Muscle layer of duodenum (tissue), 2 donors: ENCODE measurements around the gene STRBP.

Source experiments
- H3K27ac ChIP-seq: one replicate; pipeline ENCODE4 v1.7.0; 2013; ENCODE audit warnings: mild to moderate bottlenecking, low read length
- H3K27me3 ChIP-seq: one replicate; pipeline ENCODE4 v1.7.0; 2013; ENCODE audit warnings: low read depth, mild to moderate bottlenecking, control low read depth, low read length
- H3K36me3 ChIP-seq, 2 donors: one replicate each; pipeline ENCODE4 v1.7.0; 2013; ENCODE audit warnings: low read length in 2 of 2, control low read depth in 1 of 2, mild to moderate bottlenecking in 1 of 2; ENCODE audit not compliant: insufficient read depth in 2 of 2, control insufficient read depth in 1 of 2
- H3K4me1 ChIP-seq, 2 donors: one replicate each; pipeline ENCODE4 v1.7.0; 2013; ENCODE audit warnings: low read length in 2 of 2, mild to moderate bottlenecking in 2 of 2, control low read depth in 1 of 2, moderate library complexity in 1 of 2; ENCODE audit not compliant: insufficient read depth in 2 of 2, control insufficient read depth in 1 of 2
- H3K4me3 ChIP-seq, 2 donors: one replicate each; pipeline ENCODE4 v1.7.0; 2013; ENCODE audit warnings: low read length in 2 of 2, low read depth in 1 of 2, mild to moderate bottlenecking in 1 of 2
- H3K9me3 ChIP-seq, 2 donors: one replicate each; pipeline ENCODE4 v1.7.0; 2013; ENCODE audit warnings: low read length in 2 of 2, control low read depth in 1 of 2, mild to moderate bottlenecking in 1 of 2; ENCODE audit not compliant: control insufficient read depth in 1 of 2
- donor health status: healthy.

Gene STRBP

DNA sequence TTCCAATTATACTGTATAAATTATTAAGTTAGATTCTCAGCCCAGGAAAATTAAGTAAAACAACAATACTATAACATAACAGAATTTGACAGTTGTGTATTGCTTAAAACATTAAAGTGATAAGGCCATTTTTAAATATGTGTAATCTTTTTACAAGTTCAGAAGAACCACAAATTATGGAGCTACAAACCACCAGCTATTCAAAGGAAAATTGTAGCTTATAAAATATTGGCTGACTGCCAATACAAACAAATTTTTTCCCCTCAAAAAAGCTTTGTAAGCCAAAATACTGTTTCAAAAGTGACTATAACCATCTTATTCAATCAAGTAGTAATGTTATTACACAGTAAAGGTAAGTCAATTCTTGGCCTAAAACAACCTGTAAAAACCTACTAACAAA, 21.9 kb downstream of the STRBP start:
- H3K27me3 ChIP-seq = no peaks in the 10 kb centered on the region
- no peaks in the 10 kb centered on the region for H3K9me3 ChIP-seq
- no peak overlapping the region for H3K27ac ChIP-seq
- no peaks in the 10 kb centered on the region for H3K36me3 ChIP-seq
- H3K4me1 ChIP-seq = no peaks in the 10 kb centered on the region
- no peak overlapping the region for H3K4me3 ChIP-seq

- no peaks in the 10 kb centered on the region for H3K4me1 ChIP-seq
- H3K36me3 ChIP-seq = no peaks in the 10 kb centered on the region
- no peak overlapping the region for H3K4me3 ChIP-seq
These were observed 28.7 kb downstream of the STRBP start for GRCh38 chr9:123239726-123240125.

DNA sequence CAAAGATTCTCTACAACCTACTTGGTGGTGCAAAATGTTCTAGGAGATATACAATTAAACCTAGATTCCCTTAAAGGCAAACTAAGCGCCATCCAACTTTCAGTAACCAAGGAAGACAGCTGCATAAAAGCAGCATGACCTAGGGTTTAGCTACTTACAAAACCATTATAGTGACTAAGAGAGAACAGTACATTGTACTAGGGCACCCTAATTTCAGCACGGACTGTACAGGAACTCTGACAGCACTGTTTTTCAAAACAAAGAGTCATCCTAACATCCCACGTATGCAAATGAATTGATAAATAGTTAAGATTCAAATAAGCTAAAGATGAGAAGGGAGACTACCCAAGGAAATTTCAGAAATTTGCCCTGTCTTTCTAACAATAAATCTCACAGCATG, 30.0 kb downstream of the STRBP start:
- Histone ChIP-seq H3K36me3 (no peaks in the 10 kb centered on the region), H3K27ac (no peak overlapping the region), H3K4me1 (no peaks in the 10 kb centered on the region), H3K9me3 (no peaks in the 10 kb centered on the region), H3K4me3 (no peak overlapping the region), H3K27me3 (no peaks in the 10 kb centered on the region)

More at GRCh38 chr9:123239726-123240125, 28.7 kb downstream of the STRBP start:
- no peaks in the 10 kb centered on the region for H3K27me3 ChIP-seq
- no peaks in the 10 kb centered on the region for H3K9me3 ChIP-seq
- no peak overlapping the region for H3K27ac ChIP-seq

GRCh38 chr9:123237220-123237619, 31.2 kb downstream of the STRBP start:
- H3K4me1 ChIP-seq = no peaks in the 10 kb centered on the region
- H3K27me3 ChIP-seq = no peaks in the 10 kb centered on the region
- H3K4me3 ChIP-seq = no peak overlapping the region
- H3K36me3 ChIP-seq = no peaks in the 10 kb centered on the region
- no peaks in the 10 kb centered on the region for H3K9me3 ChIP-seq
- no peak overlapping the region for H3K27ac ChIP-seq

GRCh38 chr9:123235448-123235847, 32.9 kb downstream of the STRBP start:
- no peaks in the 10 kb centered on the region for H3K36me3 ChIP-seq
- H3K27me3 ChIP-seq = no peaks in the 10 kb centered on the region
- H3K9me3 ChIP-seq = no peaks in the 10 kb centered on the region
- H3K4me3 ChIP-seq = no peak overlapping the region
- no peak overlapping the region for H3K27ac ChIP-seq
- no peaks in the 10 kb centered on the region for H3K4me1 ChIP-seq

- Histone ChIP-seq H3K36me3 (no peaks in the 10 kb centered on the region), H3K4me1 (no peaks in the 10 kb centered on the region), H3K27ac (no peak overlapping the region), H3K27me3 (no peaks in the 10 kb centered on the region), H3K9me3 (no peaks in the 10 kb centered on the region), H3K4me3 (no peak overlapping the region)
These were observed 33.5 kb downstream of the STRBP start for GRCh38 chr9:123234853-123235252.

GRCh38 chr9:123232332-123232731, 36.1 kb downstream of the STRBP start:
- H3K36me3 ChIP-seq = no peaks in the 10 kb centered on the region
- no peaks in the 10 kb centered on the region for H3K9me3 ChIP-seq
- no peak overlapping the region for H3K27ac ChIP-seq
- no peaks in the 10 kb centered on the region for H3K4me1 ChIP-seq
- H3K4me3 ChIP-seq = no peak overlapping the region
- H3K27me3 ChIP-seq = no peaks in the 10 kb centered on the region

DNA sequence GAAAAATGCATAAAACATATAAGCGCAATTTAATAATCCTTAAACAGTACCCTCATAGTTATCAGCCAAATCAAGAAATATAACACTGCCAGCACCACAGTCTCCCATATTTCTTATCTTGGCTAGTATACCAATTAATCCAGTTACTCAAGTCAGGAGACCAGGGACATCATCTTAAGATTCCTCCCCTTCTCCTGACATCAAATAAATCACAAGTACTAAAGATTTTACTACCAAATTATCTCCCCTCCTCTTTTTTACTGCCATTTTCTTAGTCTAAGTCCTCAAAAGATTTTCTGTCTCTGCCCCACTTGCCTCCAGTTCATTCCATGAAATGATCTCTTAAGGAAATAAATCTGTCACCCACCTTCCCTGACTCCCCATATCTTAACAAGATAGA, 37.0 kb downstream of the STRBP start:
- H3K4me3 ChIP-seq = no peak overlapping the region
- no peaks in the 10 kb centered on the region for H3K4me1 ChIP-seq
- H3K27me3 ChIP-seq = no peaks in the 10 kb centered on the region
- no peaks in the 10 kb centered on the region for H3K9me3 ChIP-seq
- no peak overlapping the region for H3K27ac ChIP-seq
- no peaks in the 10 kb centered on the region for H3K36me3 ChIP-seq

- Histone ChIP-seq H3K36me3 (no peaks in the 10 kb centered on the region), H3K27me3 (no peaks in the 10 kb centered on the region), H3K4me1 (no peaks in the 10 kb centered on the region), H3K27ac (no peak overlapping the region), H3K9me3 (no peaks in the 10 kb centered on the region), H3K4me3 (no peak overlapping the region)
These were observed 39.4 kb downstream of the STRBP start for GRCh38 chr9:123228967-123229366.

DNA sequence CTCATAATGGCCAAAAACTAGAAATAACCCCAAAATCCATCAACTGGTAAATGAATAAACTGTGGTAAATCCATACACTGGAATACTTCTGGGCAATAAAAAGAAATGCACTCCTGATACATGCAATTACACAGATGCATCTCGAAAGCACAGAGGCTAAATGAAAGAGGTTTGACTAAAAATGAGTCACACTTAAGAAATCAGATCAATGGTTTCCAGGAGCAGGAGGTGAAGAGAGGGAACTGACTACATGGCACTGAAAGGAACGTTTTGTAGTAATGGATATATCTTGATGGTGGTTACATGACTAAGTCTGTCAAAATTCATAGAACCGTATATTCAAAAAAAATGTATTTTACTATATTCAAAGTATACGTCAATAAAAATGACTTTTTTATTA, 42.4 kb downstream of the STRBP start:
- Histone ChIP-seq H3K36me3 (no peaks in the 10 kb centered on the region), H3K27ac (no peak overlapping the region), H3K27me3 (no peaks in the 10 kb centered on the region), H3K9me3 (no peaks in the 10 kb centered on the region), H3K4me1 (no peaks in the 10 kb centered on the region), H3K4me3 (no peak overlapping the region)

DNA sequence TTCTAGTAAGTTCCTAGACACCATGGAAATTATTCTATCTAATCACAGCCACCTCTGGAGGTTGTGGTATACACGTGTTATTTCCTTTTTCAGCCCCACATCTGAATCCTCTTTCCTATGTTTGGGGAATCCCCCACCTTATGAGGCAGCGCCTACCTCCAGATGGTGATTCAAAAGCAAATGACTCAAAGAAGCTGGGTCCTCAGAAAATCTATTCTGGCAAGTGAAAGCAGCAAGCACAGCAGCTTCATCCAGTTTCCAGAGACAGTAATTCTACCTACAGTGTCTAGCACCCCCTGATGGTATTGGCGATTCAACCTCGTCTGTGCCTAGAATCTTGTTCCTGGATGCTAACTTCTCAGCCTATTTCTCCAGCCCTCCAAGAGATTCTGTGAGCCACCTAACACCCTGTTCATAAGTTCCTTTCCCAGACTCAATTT, 43.0 kb downstream of the STRBP start:
- Histone ChIP-seq H3K36me3 (no peaks in the 10 kb centered on the region), H3K27ac (no peak overlapping the region), H3K4me1 (no peaks in the 10 kb centered on the region), H3K27me3 (no peaks in the 10 kb centered on the region), H3K9me3 (no peaks in the 10 kb centered on the region), H3K4me3 (no peak overlapping the region)

GRCh38 chr9:123220127-123220526, 48.3 kb downstream of the STRBP start:
- H3K27ac ChIP-seq = no peak overlapping the region
- H3K9me3 ChIP-seq = no peaks in the 10 kb centered on the region
- H3K27me3 ChIP-seq = no peaks in the 10 kb centered on the region
- H3K36me3 ChIP-seq = no peaks in the 10 kb centered on the region
- no peak overlapping the region for H3K4me3 ChIP-seq
- no peaks in the 10 kb centered on the region for H3K4me1 ChIP-seq
